Measurements from ENCODE around the gene AKAP10. TPM values are rescaled to one million over a fixed set of nuclear protein-coding genes. Genes with fewer than 3 reads are reported as not detected.

The AKAP10 gene
- total RNA-seq, 1 experiment from 2014 or later, result 31.6 TPM

- ATAC-seq, result no peak
- no peak for TF ChIP-seq CEBPB (IDR thresholded peaks at IDR 0.05; ENCODE audit: low read depth)
- POLR2A ChIA-PET, result no interaction called here
- H3K9me3 ChIP-seq (ENCODE audit: control insufficient read depth in 1 of 2, insufficient read depth in 1 of 2, low read depth in 1 of 2, low read length in 2 of 2), result no peaks in the 10 kb centered on the region
- no TSS peak for BruUV-seq (replicated peaks)
- no peak overlapping the region for H2AFZ ChIP-seq (ENCODE audit: low read depth, low read length, poor library complexity, severe bottlenecking)
- CTCF ChIA-PET, result no interaction called here
- H3K36me3 ChIP-seq (ENCODE audit: control insufficient read depth in 1 of 2, insufficient read depth in 2 of 2, low read length in 2 of 2), result peaks cover 20 to 29% of the 10 kb centered on the region in 2 experiments
- H3K4me1 ChIP-seq (ENCODE audit: control insufficient read depth in 1 of 2, insufficient read depth in 2 of 2, low read length in 2 of 2), result peaks cover 5 to 7% of the 10 kb centered on the region in 2 experiments; a peak in 2 of 4 replicates
- H3K4me3 ChIP-seq (replicated peaks in 1 of 2; ENCODE audit: low read depth in 1 of 2, low read length in 2 of 2), result no peak overlapping the region
- H3K27ac ChIP-seq (ENCODE audit: low read depth, low read length), result no peak overlapping the region
- RAD21 ChIA-PET (ENCODE audit: low non-redundant PET in 1 of 2, low total read pairs in 2 of 2, uncharacterized antibody in 2 of 2, unreplicated experiment in 2 of 2), result no interaction called here
- no peak for DNase-seq (ENCODE audit: low read depth, low spot score)
- H3K27me3 ChIP-seq (ENCODE audit: insufficient read depth, low read length), result no peaks in the 10 kb centered on the region
- intact Hi-C loops (cut with micrococcal nuclease), result no loop called here
- H3K9ac ChIP-seq (ENCODE audit: low read length), result no peak overlapping the region
- H4K20me1 ChIP-seq (ENCODE audit: insufficient read depth), result 0 out of 2 replicates have a peak, but pooled peaks cover 3% of the 10 kb centered on the region
- H3K79me2 ChIP-seq (ENCODE audit: insufficient read depth, low read length), result peaks cover 35% of the 10 kb centered on the region
- H3K4me2 ChIP-seq (ENCODE audit: low read length), result no peak overlapping the region
- H3K9me2 ChIP-seq (ENCODE audit: insufficient read depth), result no peaks in the 10 kb centered on the region
Measured at GRCh38 chr17:19938736-19939135, 38.9 kb downstream of the AKAP10 start.

GRCh38 chr17:19937522-19937921 lies 40.1 kb downstream of the AKAP10 start:
- DNase-seq (ENCODE audit: low read depth, low spot score), result no peak
- Histone ChIP-seq H3K4me2 (ENCODE audit: low read length) (no peak overlapping the region), H3K4me3 (replicated peaks in 1 of 2; ENCODE audit: low read depth in 1 of 2, low read length in 2 of 2) (no peak overlapping the region), H3K27ac (ENCODE audit: low read depth, low read length) (no peak overlapping the region), H3K36me3 (ENCODE audit: control insufficient read depth in 1 of 2, insufficient read depth in 2 of 2, low read length in 2 of 2) (peaks cover 27 to 32% of the 10 kb centered on the region in 2 experiments), H3K9ac (ENCODE audit: low read length) (no peak overlapping the region), H3K27me3 (ENCODE audit: insufficient read depth, low read length) (no peaks in the 10 kb centered on the region), H3K9me3 (ENCODE audit: control insufficient read depth in 1 of 2, insufficient read depth in 1 of 2, low read depth in 1 of 2, low read length in 2 of 2) (no peaks in the 10 kb centered on the region), H2AFZ (ENCODE audit: low read depth, low read length, poor library complexity, severe bottlenecking) (no peak overlapping the region), H3K79me2 (ENCODE audit: insufficient read depth, low read length) (peaks cover 23% of the 10 kb centered on the region), H3K4me1 (ENCODE audit: control insufficient read depth in 1 of 2, insufficient read depth in 2 of 2, low read length in 2 of 2) (peaks cover 5 to 7% of the 10 kb centered on the region in 2 experiments; a peak in 2 of 4 replicates), H4K20me1 (ENCODE audit: insufficient read depth) (0 out of 2 replicates have a peak, but pooled peaks cover 3% of the 10 kb centered on the region), H3K9me2 (ENCODE audit: insufficient read depth) (no peaks in the 10 kb centered on the region)
- ChIA-PET POLR2A (no interaction called here), CTCF (no interaction called here), RAD21 (ENCODE audit: low non-redundant PET in 1 of 2, low total read pairs in 2 of 2, uncharacterized antibody in 2 of 2, unreplicated experiment in 2 of 2) (no interaction called here)
- intact Hi-C loops (cut with micrococcal nuclease), result no loop called here
- no TSS peak for BruUV-seq (replicated peaks)
- ATAC-seq, result no peak
- TF ChIP-seq CTCF (IDR thresholded peaks at IDR 0.05 in 2 of 3, conservative IDR thresholded peaks at IDR 0.05 in 1 of 3; ENCODE audit: borderline replicate concordance in 1 of 3, insufficient read depth in 1 of 3, low read depth in 2 of 3, low read length in 2 of 3), result no peak
- no peak for TF ChIP-seq ATF3 (IDR thresholded peaks at IDR 0.05)
- TF ChIP-seq, protein P1, sequence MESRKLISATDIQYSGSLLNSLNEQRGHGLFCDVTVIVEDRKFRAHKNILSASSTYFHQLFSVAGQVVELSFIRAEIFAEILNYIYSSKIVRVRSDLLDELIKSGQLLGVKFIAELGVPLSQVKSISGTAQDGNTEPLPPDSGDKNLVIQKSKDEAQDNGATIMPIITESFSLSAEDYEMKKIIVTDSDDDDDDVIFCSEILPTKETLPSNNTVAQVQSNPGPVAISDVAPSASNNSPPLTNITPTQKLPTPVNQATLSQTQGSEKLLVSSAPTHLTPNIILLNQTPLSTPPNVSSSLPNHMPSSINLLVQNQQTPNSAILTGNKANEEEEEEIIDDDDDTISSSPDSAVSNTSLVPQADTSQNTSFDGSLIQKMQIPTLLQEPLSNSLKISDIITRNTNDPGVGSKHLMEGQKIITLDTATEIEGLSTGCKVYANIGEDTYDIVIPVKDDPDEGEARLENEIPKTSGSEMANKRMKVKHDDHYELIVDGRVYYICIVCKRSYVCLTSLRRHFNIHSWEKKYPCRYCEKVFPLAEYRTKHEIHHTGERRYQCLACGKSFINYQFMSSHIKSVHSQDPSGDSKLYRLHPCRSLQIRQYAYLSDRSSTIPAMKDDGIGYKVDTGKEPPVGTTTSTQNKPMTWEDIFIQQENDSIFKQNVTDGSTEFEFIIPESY (IDR thresholded peaks at IDR 0.05; ENCODE audit: extremely low read depth, insufficient replicate concordance, low read length), result no peak
- TF ChIP-seq, protein P2, sequence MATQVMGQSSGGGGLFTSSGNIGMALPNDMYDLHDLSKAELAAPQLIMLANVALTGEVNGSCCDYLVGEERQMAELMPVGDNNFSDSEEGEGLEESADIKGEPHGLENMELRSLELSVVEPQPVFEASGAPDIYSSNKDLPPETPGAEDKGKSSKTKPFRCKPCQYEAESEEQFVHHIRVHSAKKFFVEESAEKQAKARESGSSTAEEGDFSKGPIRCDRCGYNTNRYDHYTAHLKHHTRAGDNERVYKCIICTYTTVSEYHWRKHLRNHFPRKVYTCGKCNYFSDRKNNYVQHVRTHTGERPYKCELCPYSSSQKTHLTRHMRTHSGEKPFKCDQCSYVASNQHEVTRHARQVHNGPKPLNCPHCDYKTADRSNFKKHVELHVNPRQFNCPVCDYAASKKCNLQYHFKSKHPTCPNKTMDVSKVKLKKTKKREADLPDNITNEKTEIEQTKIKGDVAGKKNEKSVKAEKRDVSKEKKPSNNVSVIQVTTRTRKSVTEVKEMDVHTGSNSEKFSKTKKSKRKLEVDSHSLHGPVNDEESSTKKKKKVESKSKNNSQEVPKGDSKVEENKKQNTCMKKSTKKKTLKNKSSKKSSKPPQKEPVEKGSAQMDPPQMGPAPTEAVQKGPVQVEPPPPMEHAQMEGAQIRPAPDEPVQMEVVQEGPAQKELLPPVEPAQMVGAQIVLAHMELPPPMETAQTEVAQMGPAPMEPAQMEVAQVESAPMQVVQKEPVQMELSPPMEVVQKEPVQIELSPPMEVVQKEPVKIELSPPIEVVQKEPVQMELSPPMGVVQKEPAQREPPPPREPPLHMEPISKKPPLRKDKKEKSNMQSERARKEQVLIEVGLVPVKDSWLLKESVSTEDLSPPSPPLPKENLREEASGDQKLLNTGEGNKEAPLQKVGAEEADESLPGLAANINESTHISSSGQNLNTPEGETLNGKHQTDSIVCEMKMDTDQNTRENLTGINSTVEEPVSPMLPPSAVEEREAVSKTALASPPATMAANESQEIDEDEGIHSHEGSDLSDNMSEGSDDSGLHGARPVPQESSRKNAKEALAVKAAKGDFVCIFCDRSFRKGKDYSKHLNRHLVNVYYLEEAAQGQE (IDR thresholded peaks at IDR 0.05; ENCODE audit: low read depth), result no peak
- TF ChIP-seq MAX (IDR thresholded peaks at IDR 0.05), result no peak
- TF ChIP-seq TCF7L2 (IDR thresholded peaks at IDR 0.05; ENCODE audit: borderline replicate concordance, extremely low read depth, insufficient read depth, insufficient read length), result no peak
- no peak for TF ChIP-seq POLR2AphosphoS5 (IDR thresholded peaks at IDR 0.05; ENCODE audit: low read depth, low read length)
- no peak for TF ChIP-seq EGR1 (IDR thresholded peaks at IDR 0.05; ENCODE audit: low read depth)
- no peak for TF ChIP-seq ELF1 (IDR thresholded peaks at IDR 0.05; ENCODE audit: borderline replicate concordance, low read depth)
- TF ChIP-seq FOSL1 (IDR thresholded peaks at IDR 0.05; ENCODE audit: low read depth), result no peak
- no peak for TF ChIP-seq ZFX (IDR thresholded peaks at IDR 0.05)
